ENCODE data around the gene RGMB. TPM values are rescaled to one million over a fixed set of nuclear protein-coding genes. Genes with fewer than 3 reads are reported as not detected.

The RGMB gene
- total RNA-seq, 2 donors from 2014 or later = 21.0 to 21.8 TPM

- DNase-seq (peak in 3 of 4 donors; percentile 18 to 39 (median 32)), ATAC-seq (no peak)
- H3K9me3 ChIP-seq = no peaks in the 10 kb centered on the region
- no peaks in the 10 kb centered on the region for H3K27me3 ChIP-seq
- H3K27ac ChIP-seq = peak overlapping the region; percentile 47 to 80 (median 60)
- 0 to 1% methylated on average over 9 to 12 of the region's 12 CpGs for WGBS, 2 donors
- H3K4me1 ChIP-seq = peaks cover 14% of the 10 kb centered on the region
- no peaks in the 10 kb centered on the region for H3K36me3 ChIP-seq (replicated peaks in 1 of 2; ENCODE audit: insufficient read depth in 1 of 2, low read depth in 2 of 2)
- H3K4me3 ChIP-seq = peak overlapping the region; percentile 39 to 52
- intact Hi-C loops (cut with DNase I) = no loop called here
- TF ChIP-seq POLR2A (IDR thresholded peaks at IDR 0.05) = no peak
- TF ChIP-seq CTCF (IDR thresholded peaks at IDR 0.05) = no peak
Observed at GRCh38 chr5:98769959-98770208, 3.6 kb upstream of the RGMB start.

GRCh38 chr5:98770209-98770910 is 3.1 kb upstream of the RGMB start:
- ATAC-seq (no peak), DNase-seq (peak; percentile 54 to 60 (median 57))
- 0% methylated on average over 20 to 39 of the region's 39 CpGs for WGBS, 2 donors
- intact Hi-C loops (cut with DNase I) = no loop called here
- H3K9me3 ChIP-seq = no peaks in the 10 kb centered on the region
- TF ChIP-seq CTCF (IDR thresholded peaks at IDR 0.05) (no peak), POLR2A (IDR thresholded peaks at IDR 0.05) (peak in 1 of 3 donors; percentile 11)
- H3K4me3 ChIP-seq = peak overlapping the region; percentile 39 to 52
- peak overlapping the region; percentile 47 to 80 (median 60) for H3K27ac ChIP-seq
- H3K27me3 ChIP-seq = no peaks in the 10 kb centered on the region
- H3K36me3 ChIP-seq (replicated peaks in 1 of 2; ENCODE audit: insufficient read depth in 1 of 2, low read depth in 2 of 2) = no peaks in the 10 kb centered on the region
- H3K4me1 ChIP-seq = peaks cover 15% of the 10 kb centered on the region

DNA sequence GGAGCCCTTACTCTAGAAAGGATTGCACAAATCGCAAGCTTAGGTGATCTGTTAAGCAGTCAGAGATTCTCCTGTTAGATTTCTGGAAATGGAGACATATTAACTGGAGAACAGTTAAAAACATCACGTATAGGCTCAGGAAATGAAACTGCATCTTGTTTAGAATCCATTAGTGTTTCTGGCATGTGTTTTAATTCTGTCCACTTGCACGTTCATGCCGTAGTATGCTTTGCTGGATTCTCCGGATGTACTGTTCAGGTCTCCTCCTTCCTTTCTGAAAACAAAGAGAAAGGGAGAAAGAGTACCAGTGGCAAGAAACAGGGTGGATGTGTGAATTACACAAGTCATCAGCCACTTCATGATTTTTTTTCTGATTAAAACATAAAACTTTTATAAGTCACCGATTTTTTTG is 2.5 kb upstream of the RGMB start:
- H3K27me3 ChIP-seq = no peaks in the 10 kb centered on the region
- H3K4me1 ChIP-seq = peaks cover 20% of the 10 kb centered on the region
- no peaks in the 10 kb centered on the region for H3K36me3 ChIP-seq (replicated peaks in 1 of 2; ENCODE audit: insufficient read depth in 1 of 2, low read depth in 2 of 2)
- H3K4me3 ChIP-seq = peak overlapping the region; percentile 39 to 52
- intact Hi-C loops (cut with DNase I) = no loop called here
- DNase-seq = no peak
- H3K27ac ChIP-seq = peak overlapping the region; percentile 47 to 80 (median 60)
- no peaks in the 10 kb centered on the region for H3K9me3 ChIP-seq
- TF ChIP-seq CTCF (IDR thresholded peaks at IDR 0.05) = no peak
- TF ChIP-seq POLR2A (IDR thresholded peaks at IDR 0.05) = no peak
- no peak for ATAC-seq
- 0 to 1% methylated on average over 6 of the region's 6 CpGs for WGBS, 2 donors

DNA sequence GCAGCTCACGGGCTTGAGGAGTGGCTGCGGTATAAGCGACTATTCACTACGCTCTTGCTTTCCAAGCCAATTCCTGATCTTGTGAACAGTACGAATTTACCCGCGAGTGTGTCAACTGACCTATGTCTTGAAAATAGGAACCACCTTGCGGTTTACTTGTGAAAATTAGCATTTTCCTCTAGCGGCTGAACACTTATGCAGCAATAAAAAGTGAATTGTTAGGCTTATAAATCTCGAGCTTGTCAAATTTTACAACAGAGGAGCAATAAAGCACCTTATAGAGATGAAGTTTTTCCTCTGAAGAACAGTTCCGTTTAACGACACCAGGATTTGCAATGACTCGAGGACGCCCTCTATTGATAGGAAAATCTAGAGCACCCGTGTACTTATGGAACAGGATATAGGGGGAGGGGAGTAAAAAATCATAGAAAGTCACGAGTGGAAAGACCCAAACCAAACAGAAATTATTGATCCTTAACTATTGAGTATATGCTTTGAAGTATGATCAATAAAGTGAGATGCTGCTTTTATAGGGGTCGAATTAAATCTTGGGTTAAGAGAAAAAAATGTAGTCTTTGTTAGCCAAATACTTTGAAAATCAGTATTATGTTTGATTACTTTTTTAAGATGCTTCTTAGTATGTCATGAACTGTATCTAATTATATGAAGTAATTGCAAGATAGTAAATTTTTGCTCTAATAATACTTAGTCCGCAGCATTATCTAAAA is 1.9 kb upstream of the RGMB start:
- Histone ChIP-seq H3K27me3 (no peaks in the 10 kb centered on the region), H3K27ac (peak overlapping the region in 3 of 4 donors; percentile 56 to 80 (median 64)), H3K9me3 (no peaks in the 10 kb centered on the region), H3K36me3 (replicated peaks in 1 of 2; ENCODE audit: insufficient read depth in 1 of 2, low read depth in 2 of 2) (no peaks in the 10 kb centered on the region), H3K4me3 (peak overlapping the region in 1 of 2 donors; percentile 52), H3K4me1 (peaks cover 27% of the 10 kb centered on the region)
- peak; percentile 69 to 83 (median 78) for DNase-seq
- intact Hi-C loops (cut with DNase I) = no loop called here
- peak; percentile 16 for ATAC-seq
- TF ChIP-seq POLR2A (IDR thresholded peaks at IDR 0.05) = peak in 1 of 3 donors; percentile 25
- peak; percentile 80 to 98 (median 94) for TF ChIP-seq CTCF (IDR thresholded peaks at IDR 0.05)
- WGBS, 2 donors = 4% methylated on average over 18 of the region's 18 CpGs
